Activated naive CD4-positive, alpha-beta T cell treated with anti-CD3 and anti-CD28 coated beads, Interleukin-2, amount 50 U/mL, for 16 hours (primary cell): ENCODE results near the gene FTCD.

ENCODE experiments used
- DNase-seq: peaks from one replicate; pipeline ENCODE4 v3.0.0-alpha.2; 2020

The FTCD gene

GRCh38 chr21:46136739-46137349 lies 18.5 kb downstream of the FTCD start:
- DNase-seq, result no peak

- no peak for DNase-seq
Measured at GRCh38 chr21:46135782-46136395, 19.5 kb downstream of the FTCD start.

GRCh38 chr21:46131838-46132651 lies 23.3 kb downstream of the FTCD start:
- no peak for DNase-seq

GRCh38 chr21:46131588-46131837 lies 23.9 kb downstream of the FTCD start:
- DNase-seq, result no peak

GRCh38 chr21:46130831-46131587 lies 24.4 kb downstream of the FTCD start:
- no peak for DNase-seq

- no peak for DNase-seq
Measured at GRCh38 chr21:46129846-46130651, 25.3 kb downstream of the FTCD start.

GRCh38 chr21:46128933-46129571 lies 26.3 kb downstream of the FTCD start:
- no peak for DNase-seq

- no peak for DNase-seq
Measured at GRCh38 chr21:46128106-46128932, 27.1 kb downstream of the FTCD start.

- DNase-seq, result no peak
Measured at GRCh38 chr21:46127239-46128105, 27.9 kb downstream of the FTCD start.

- peak; percentile 8 for DNase-seq
Measured at GRCh38 chr21:46126309-46127238, 28.8 kb downstream of the FTCD start.

GRCh38 chr21:46125846-46126301 lies 29.5 kb downstream of the FTCD start:
- DNase-seq, result no peak

- peak; percentile 7 for DNase-seq
Measured at GRCh38 chr21:46124926-46125845, 30.2 kb downstream of the FTCD start.

GRCh38 chr21:46124083-46124925 lies 31.1 kb downstream of the FTCD start:
- peak; percentile 7 for DNase-seq

- peak; percentile 7 for DNase-seq
Measured at GRCh38 chr21:46122758-46123683, 32.4 kb downstream of the FTCD start.

GRCh38 chr21:46122237-46122671 lies 33.1 kb downstream of the FTCD start:
- DNase-seq, result no peak
